Measurements from ENCODE around the gene OR51D1. TPM values are rescaled to one million over a fixed set of nuclear protein-coding genes. Genes with fewer than 3 reads are reported as not detected.

OR51D1 gene
- total and polyA plus RNA-seq, 9 of the 15 experiments (the other 6 are each of a cell fraction or from before 2014, with no cell fraction given): not detected

- no peak for TF ChIP-seq PTTG1 (tag; IDR thresholded peaks at IDR 0.05; ENCODE audit: low read depth)
- TF ChIP-seq RBM22 (IDR thresholded peaks at IDR 0.05; ENCODE audit: low read depth, low read length, poor library complexity, severe bottlenecking): no peak
- no peak for TF ChIP-seq ATF4 (CRISPR knock-in tag; IDR thresholded peaks at IDR 0.05)
- no peak for TF ChIP-seq POLR3G (IDR thresholded peaks at IDR 0.05; ENCODE audit: extremely low read depth, insufficient read length, insufficient replicate concordance)
- no peak for TF ChIP-seq JUNB (CRISPR knock-in tag; conservative IDR thresholded peaks at IDR 0.05)
- TF ChIP-seq SMARCA5 (IDR thresholded peaks at IDR 0.05): no peak
- no peak for TF ChIP-seq HOXB6 (CRISPR knock-in tag; IDR thresholded peaks at IDR 0.05; ENCODE audit: borderline replicate concordance)
- no peak for TF ChIP-seq ZNF134 (CRISPR knock-in tag; conservative IDR thresholded peaks at IDR 0.05)
- no peak for TF ChIP-seq ZC3H11A (IDR thresholded peaks at IDR 0.05; ENCODE audit: low read depth, low read length)
- TF ChIP-seq CTCFL (IDR thresholded peaks at IDR 0.05; ENCODE audit: borderline replicate concordance, insufficient read depth, low read depth, low read length, poor library complexity, severe bottlenecking): peak; percentile 6
- no peak for TF ChIP-seq SIRT6 (IDR thresholded peaks at IDR 0.05; ENCODE audit: low read depth, low read length)
- no peak for TF ChIP-seq ZBTB8A (IDR thresholded peaks at IDR 0.05; ENCODE audit: partially characterized antibody)
- no peak for TF ChIP-seq MTA2 (IDR thresholded peaks at IDR 0.05; ENCODE audit: low read depth)
- no peak for TF ChIP-seq MAFF (IDR thresholded peaks at IDR 0.05; ENCODE audit: low read length)
- TF ChIP-seq SMAD4 (CRISPR knock-in tag; conservative IDR thresholded peaks at IDR 0.05): no peak
- TF ChIP-seq ZHX1 (conservative IDR thresholded peaks at IDR 0.05; ENCODE audit: low read length): no peak
- TF ChIP-seq HSF4 (CRISPR knock-in tag; IDR thresholded peaks at IDR 0.05; ENCODE audit: borderline replicate concordance): no peak
- TF ChIP-seq PCBP1 (IDR thresholded peaks at IDR 0.05; ENCODE audit: low read depth, low read length, poor library complexity, severe bottlenecking): no peak
- 0 out of 2 replicates have a peak, but pooled peaks have one; percentile 76 for TF ChIP-seq ZNF232 (CRISPR knock-in tag; IDR thresholded peaks at IDR 0.05)
- no peak for TF ChIP-seq TARDBP (IDR thresholded peaks at IDR 0.05)
- TF ChIP-seq ZBTB5 (IDR thresholded peaks at IDR 0.05): no peak
Measured at GRCh38 chr11:4607781-4608666, 29.3 kb upstream of the OR51D1 start, which contains the start of gene TRIM68 (continued).

Measured in K562 (cell line).